Adipocyte (in vitro differentiated cells): ENCODE data around the gene CTNNA1.

Experiments used
- DNase-seq: peaks from one replicate; pipeline ENCODE4 v3.0.0-alpha.2; 2015; ENCODE audit warnings: low read depth
- H3K27me3 ChIP-seq: replicated peaks from 2 replicates; pipeline ENCODE4 v1.7.0; 2013; ENCODE audit warnings: mild to moderate bottlenecking, low read length, moderate library complexity; ENCODE audit not compliant: control insufficient read depth, insufficient read depth
- H3K36me3 ChIP-seq: 2 replicates; pipeline ENCODE4 v1.7.0; 2013; ENCODE audit warnings: low read length, mild to moderate bottlenecking, moderate library complexity; ENCODE audit not compliant: control insufficient read depth, insufficient read depth, severe bottlenecking
- H3K4me1 ChIP-seq: 2 replicates; pipeline ENCODE4 v1.7.0; 2013; ENCODE audit warnings: mild to moderate bottlenecking, low read length, moderate library complexity; ENCODE audit not compliant: control insufficient read depth, insufficient read depth
- H3K4me3 ChIP-seq: 2 replicates; pipeline ENCODE4 v1.7.0; 2013; ENCODE audit warnings: mild to moderate bottlenecking, low read length, moderate library complexity
- H3K9ac ChIP-seq: 2 replicates; pipeline ENCODE4 v1.7.0; 2013; ENCODE audit warnings: mild to moderate bottlenecking, low read length, moderate library complexity
- H3K9me3 ChIP-seq: 2 replicates; pipeline ENCODE4 v1.7.0; 2013; ENCODE audit warnings: mild to moderate bottlenecking, low read length, moderate library complexity; ENCODE audit not compliant: control insufficient read depth

The CTNNA1 gene

GRCh38 chr5:138965626-138966025 lies 212.4 kb downstream of the CTNNA1 start:
- H3K4me1 ChIP-seq: peaks cover 8% of the 10 kb centered on the region

DNA sequence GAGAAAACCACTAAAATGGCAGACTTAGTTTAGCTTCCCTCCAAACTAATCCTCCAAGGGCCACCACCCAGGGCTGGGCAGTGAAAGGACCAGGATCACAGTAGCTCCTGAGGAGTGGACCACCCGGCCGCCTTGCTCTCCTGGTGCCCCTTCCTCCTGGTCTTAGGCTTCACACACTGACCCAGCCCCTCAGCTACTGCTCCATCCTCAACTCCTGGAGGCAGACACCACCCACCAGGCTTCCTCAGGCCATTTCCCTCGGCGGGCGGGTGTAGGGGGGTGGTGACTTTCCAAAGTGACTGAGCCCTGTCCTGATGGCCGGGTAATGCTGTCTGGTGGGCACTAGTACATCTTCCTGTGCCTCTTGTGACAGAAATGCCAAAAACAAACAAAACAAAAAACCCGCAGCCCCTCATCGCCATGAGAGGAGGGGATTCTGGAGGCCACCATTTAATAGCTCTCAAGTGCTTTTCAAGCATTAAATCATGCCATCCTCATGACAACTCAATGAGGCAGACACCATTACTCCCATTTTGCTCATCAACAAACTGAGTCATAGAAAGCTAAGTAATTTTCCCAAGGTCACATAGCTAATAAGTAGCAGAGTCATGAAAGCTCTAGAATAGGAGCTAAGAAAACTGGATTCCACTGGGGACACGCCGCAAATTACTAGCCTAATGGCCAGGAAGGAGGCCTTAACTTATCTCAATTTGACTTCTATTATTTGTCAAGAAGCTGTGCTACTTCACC lies 213.2 kb downstream of the CTNNA1 start:
- no peaks in the 10 kb centered on the region for H3K36me3 ChIP-seq
- peaks cover 8% of the 10 kb centered on the region for H3K4me1 ChIP-seq
- no peak for DNase-seq
- H3K9ac ChIP-seq: no peak overlapping the region
- no peaks in the 10 kb centered on the region for H3K9me3 ChIP-seq
- no peak overlapping the region for H3K4me3 ChIP-seq
- H3K27me3 ChIP-seq: no peaks in the 10 kb centered on the region

More at GRCh38 chr5:138965626-138966025, 212.4 kb downstream of the CTNNA1 start:
- H3K27me3 ChIP-seq: no peaks in the 10 kb centered on the region
- H3K36me3 ChIP-seq: no peaks in the 10 kb centered on the region
- DNase-seq: no peak
- no peak overlapping the region for H3K9ac ChIP-seq
- H3K4me3 ChIP-seq: no peak overlapping the region
- no peaks in the 10 kb centered on the region for H3K9me3 ChIP-seq

- Histone ChIP-seq H3K4me3 (no peak overlapping the region), H3K9me3 (no peaks in the 10 kb centered on the region), H3K4me1 (peaks cover 22% of the 10 kb centered on the region), H3K9ac (no peak overlapping the region), H3K36me3 (no peaks in the 10 kb centered on the region), H3K27me3 (no peaks in the 10 kb centered on the region)
- no peak for DNase-seq
These were observed 214.7 kb downstream of the CTNNA1 start for GRCh38 chr5:138967791-138968448.

DNA sequence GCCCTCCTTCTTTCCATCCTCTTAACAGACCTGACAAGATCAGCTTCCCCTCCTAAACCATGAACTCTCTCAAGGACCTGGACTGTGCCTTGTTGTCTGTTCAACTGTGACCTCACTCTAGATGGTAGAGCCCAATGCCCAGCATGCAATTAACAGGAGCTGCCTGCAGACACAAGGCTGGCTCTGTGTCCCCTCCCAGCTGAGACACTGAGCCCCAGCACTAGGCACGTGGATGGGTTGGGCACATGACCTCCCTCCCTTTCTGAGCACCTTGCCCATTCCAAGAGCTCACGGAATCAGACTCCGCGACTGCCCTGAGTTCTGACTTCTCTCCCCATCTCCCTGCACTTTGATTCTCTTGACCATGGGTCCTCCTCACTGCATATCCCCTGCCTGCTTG lies 215.4 kb downstream of the CTNNA1 start:
- no peaks in the 10 kb centered on the region for H3K27me3 ChIP-seq
- H3K9ac ChIP-seq: no peak overlapping the region
- H3K4me3 ChIP-seq: no peak overlapping the region
- H3K4me1 ChIP-seq: peaks cover 22% of the 10 kb centered on the region
- no peak for DNase-seq
- no peaks in the 10 kb centered on the region for H3K36me3 ChIP-seq
- no peaks in the 10 kb centered on the region for H3K9me3 ChIP-seq

- H3K4me3 ChIP-seq: no peak overlapping the region
- H3K9ac ChIP-seq: no peak overlapping the region
- H3K4me1 ChIP-seq: peaks cover 26% of the 10 kb centered on the region
- no peaks in the 10 kb centered on the region for H3K27me3 ChIP-seq
- no peak for DNase-seq
- no peaks in the 10 kb centered on the region for H3K9me3 ChIP-seq
- no peaks in the 10 kb centered on the region for H3K36me3 ChIP-seq
These were observed 216.2 kb downstream of the CTNNA1 start for GRCh38 chr5:138969323-138970002.

DNA sequence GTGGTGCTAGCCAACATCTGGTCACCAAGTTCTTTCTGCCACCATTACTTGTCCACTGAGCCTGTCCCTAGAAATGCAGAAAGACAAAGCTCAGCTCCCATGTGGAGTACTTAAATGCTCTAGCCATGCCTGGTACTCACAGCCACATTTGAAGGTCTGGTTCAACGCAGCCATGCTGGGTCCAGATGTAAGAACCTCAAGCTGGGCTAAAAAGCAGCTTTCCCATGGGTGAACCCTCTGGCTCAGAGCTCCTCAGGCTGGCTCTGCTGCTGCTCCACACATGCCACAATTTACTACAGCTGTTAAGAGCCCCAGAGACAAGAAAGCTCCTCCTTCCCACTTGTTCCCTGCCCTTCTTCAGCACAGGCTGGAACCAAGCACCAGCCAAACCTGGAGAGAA lies 219.0 kb downstream of the CTNNA1 start:
- DNase-seq: peak; percentile 16
- Histone ChIP-seq H3K9ac (no peak overlapping the region), H3K4me3 (no peak overlapping the region), H3K9me3 (no peaks in the 10 kb centered on the region), H3K27me3 (no peaks in the 10 kb centered on the region), H3K4me1 (peaks cover 39% of the 10 kb centered on the region), H3K36me3 (no peaks in the 10 kb centered on the region)

GRCh38 chr5:138972836-138973235 lies 219.6 kb downstream of the CTNNA1 start:
- Histone ChIP-seq H3K4me1 (peaks cover 39% of the 10 kb centered on the region), H3K4me3 (no peak overlapping the region), H3K9ac (no peak overlapping the region), H3K27me3 (no peaks in the 10 kb centered on the region), H3K36me3 (no peaks in the 10 kb centered on the region), H3K9me3 (no peaks in the 10 kb centered on the region)
- no peak for DNase-seq

DNA sequence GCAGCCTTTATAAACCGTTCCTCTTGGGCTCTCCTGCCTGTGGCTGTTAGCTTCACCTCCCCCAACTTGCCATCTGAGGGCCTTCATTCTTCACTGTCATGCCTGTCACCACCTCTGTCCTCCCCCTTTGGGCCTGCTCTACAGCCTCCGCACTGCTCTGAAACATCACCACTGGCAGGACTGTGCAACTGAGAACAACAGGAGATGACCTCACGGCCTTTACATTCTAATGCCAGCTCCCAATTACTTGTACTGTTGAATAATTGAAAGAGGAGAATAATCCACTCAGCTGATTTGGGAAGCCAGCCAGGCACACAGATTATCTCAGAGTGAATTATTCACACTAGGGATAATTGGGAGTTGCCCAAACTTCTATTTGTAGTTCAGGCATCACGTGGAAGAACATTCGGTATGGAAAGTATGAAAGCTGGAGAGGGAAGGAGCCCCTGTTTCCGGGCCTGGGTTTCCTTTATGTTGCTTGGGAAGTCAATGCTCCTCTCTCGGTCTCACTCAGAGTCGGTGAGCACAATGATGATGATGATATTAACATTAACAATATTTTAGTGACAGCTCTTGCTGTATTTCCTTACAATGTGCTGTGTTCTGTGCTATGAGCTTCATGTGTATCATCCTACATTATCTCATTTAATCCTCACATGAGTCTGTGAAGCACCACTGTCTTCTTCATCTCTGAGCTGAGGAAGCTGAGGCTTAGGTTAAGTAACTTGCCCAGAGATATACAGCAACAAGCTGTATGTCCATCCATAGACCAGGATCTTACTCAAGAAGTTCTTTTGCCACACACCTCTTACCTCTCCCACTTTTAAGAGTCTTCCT lies 221.2 kb downstream of the CTNNA1 start:
- no peaks in the 10 kb centered on the region for H3K27me3 ChIP-seq
- peak overlapping the region; percentile 42 for H3K9ac ChIP-seq
- no peak for DNase-seq
- H3K36me3 ChIP-seq: no peaks in the 10 kb centered on the region
- peak overlapping the region; percentile 19 for H3K4me3 ChIP-seq
- H3K4me1 ChIP-seq: peaks cover 43% of the 10 kb centered on the region
- H3K9me3 ChIP-seq: no peaks in the 10 kb centered on the region

GRCh38 chr5:138975098-138975847 lies 222.0 kb downstream of the CTNNA1 start:
- H3K27me3 ChIP-seq: no peaks in the 10 kb centered on the region
- peak overlapping the region; percentile 19 for H3K4me3 ChIP-seq
- no peaks in the 10 kb centered on the region for H3K9me3 ChIP-seq
- DNase-seq: peak; percentile 6
- peak overlapping the region; percentile 35 for H3K9ac ChIP-seq
- H3K36me3 ChIP-seq: no peaks in the 10 kb centered on the region
- peaks cover 43% of the 10 kb centered on the region for H3K4me1 ChIP-seq

- Histone ChIP-seq H3K27me3 (no peaks in the 10 kb centered on the region), H3K9ac (no peak overlapping the region), H3K4me1 (peaks cover 37% of the 10 kb centered on the region), H3K4me3 (no peak overlapping the region), H3K9me3 (no peaks in the 10 kb centered on the region), H3K36me3 (no peaks in the 10 kb centered on the region)
- DNase-seq: peak; percentile 13
These were observed 224.9 kb downstream of the CTNNA1 start for GRCh38 chr5:138978080-138978479.
